Fibroblast of pulmonary artery (primary cell): Measurements from ENCODE around the gene GABRG3.

ENCODE experiments used
- DNase-seq: peaks from one replicate; pipeline ENCODE4 v3.0.0-alpha.2; 2010; ENCODE audit warnings: low read depth
- H3K4me3 ChIP-seq: replicated peaks from 2 replicates; pipeline ENCODE4 v1.5.1; 2011; ENCODE audit warnings: low read depth, mild to moderate bottlenecking, control low read depth, low read length, moderate library complexity
- CTCF ChIP-seq: IDR thresholded peaks from 2 replicates; pipeline ENCODE4 v1.5.1; 2011; ENCODE audit warnings: mild to moderate bottlenecking, control low read depth, low read length, inconsistent platforms; ENCODE audit errors: missing control alignments

Gene GABRG3

GRCh38 chr15:26936502-26936901 is 34.5 kb upstream of the GABRG3 start:
- no peak for TF ChIP-seq CTCF
- H3K4me3 ChIP-seq = no peak overlapping the region
- DNase-seq = no peak

GRCh38 chr15:26937134-26937533 is 33.8 kb upstream of the GABRG3 start:
- H3K4me3 ChIP-seq = no peak overlapping the region
- TF ChIP-seq CTCF = no peak
- no peak for DNase-seq

GRCh38 chr15:26939398-26939797 is 31.6 kb upstream of the GABRG3 start:
- no peak overlapping the region for H3K4me3 ChIP-seq
- no peak for TF ChIP-seq CTCF
- DNase-seq = no peak

GRCh38 chr15:26941489-26941888 is 29.5 kb upstream of the GABRG3 start:
- no peak for TF ChIP-seq CTCF
- no peak for DNase-seq
- no peak overlapping the region for H3K4me3 ChIP-seq

GRCh38 chr15:26943866-26944265 is 27.1 kb upstream of the GABRG3 start:
- DNase-seq = no peak
- no peak overlapping the region for H3K4me3 ChIP-seq
- TF ChIP-seq CTCF = no peak

- no peak for DNase-seq
- H3K4me3 ChIP-seq = no peak overlapping the region
- no peak for TF ChIP-seq CTCF
Measured at GRCh38 chr15:26945046-26945445, 25.9 kb upstream of the GABRG3 start.

GRCh38 chr15:26950001-26950400 is 21.0 kb upstream of the GABRG3 start:
- H3K4me3 ChIP-seq = no peak overlapping the region
- no peak for TF ChIP-seq CTCF
- no peak for DNase-seq
